A204.1 (cell line): ENCODE data around the gene OGFR.

ENCODE experiments used
- FAIRE-seq: peaks from 2 replicates; lab custom pipeline; 2012; peaks lifted over from hg19 to GRCh38; lab: Jason Lieb, UNC

Gene OGFR

GRCh38 chr20:62801284-62802010 lies 3.2 kb upstream of the OGFR start:
- no peak for FAIRE-seq

GRCh38 chr20:62802026-62802712 lies 2.5 kb upstream of the OGFR start:
- FAIRE-seq, result no peak

DNA sequence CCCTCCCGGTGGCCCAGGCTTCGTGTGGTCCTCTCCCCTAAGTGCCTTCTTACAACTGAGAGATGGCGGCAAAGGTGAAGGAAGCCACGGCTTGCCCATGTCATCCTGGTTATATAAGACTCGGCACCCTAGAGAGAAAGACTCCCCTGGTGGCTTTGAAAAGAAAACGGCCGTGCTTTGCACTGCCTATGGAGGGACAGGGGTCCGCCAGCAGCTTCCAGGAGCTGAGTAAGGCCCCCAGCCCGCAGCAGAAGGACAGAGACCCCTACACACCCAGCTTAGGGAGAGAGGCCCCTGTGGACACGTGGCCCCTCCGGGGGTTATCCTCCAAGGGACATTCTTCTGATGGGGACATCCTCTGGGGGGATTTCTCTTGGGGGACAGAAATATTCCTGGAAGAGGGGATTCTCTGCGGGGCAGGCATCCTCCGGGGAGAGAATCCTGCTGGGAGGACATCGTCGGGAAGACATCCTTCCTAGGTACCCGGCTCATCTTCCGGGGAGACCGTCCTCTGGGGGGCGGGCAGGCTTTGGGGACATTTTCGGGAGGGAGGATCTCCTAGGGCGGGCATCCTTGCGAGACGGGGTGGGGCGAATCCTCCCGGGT lies 511 bp upstream of the OGFR start:
- FAIRE-seq, result no peak

- FAIRE-seq, result no peak
Measured at GRCh38 chr20:62805155-62805710, 598 bp downstream of the OGFR start.

GRCh38 chr20:62805711-62806382 lies 1.2 kb downstream of the OGFR start:
- FAIRE-seq, result no peak

DNA sequence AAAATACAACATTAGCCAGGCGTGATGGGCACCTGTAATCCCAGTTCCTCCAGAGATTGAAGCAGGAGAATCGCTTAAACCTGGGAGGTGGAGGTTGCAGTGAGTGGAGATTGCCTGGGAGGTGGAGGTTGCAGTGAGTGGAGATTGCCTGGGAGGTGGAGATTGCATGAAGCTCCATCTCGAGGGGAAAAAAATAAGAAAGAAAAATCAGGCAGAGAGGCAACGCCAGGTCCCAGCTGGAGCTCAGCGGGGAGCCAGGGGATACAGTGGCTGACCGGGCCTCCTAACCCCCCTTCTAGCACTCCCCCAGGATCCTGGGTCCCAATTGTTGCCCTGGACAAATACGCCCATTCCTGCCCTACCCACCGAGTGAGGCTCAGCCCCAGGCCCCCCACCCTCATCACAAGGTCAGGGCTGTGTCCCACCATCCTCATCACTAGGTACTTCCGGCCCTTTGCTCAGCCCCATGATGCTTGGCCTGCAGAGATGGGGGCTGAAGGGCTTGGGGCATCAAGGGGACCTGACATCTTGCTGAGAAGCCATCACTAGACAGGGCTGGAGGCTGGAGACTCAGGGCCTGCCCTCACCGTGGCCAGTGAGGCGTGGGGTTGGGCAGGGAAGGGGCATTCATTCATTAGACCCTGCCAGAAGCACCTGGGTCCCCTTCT lies 1.9 kb downstream of the OGFR start:
- FAIRE-seq, result no peak

DNA sequence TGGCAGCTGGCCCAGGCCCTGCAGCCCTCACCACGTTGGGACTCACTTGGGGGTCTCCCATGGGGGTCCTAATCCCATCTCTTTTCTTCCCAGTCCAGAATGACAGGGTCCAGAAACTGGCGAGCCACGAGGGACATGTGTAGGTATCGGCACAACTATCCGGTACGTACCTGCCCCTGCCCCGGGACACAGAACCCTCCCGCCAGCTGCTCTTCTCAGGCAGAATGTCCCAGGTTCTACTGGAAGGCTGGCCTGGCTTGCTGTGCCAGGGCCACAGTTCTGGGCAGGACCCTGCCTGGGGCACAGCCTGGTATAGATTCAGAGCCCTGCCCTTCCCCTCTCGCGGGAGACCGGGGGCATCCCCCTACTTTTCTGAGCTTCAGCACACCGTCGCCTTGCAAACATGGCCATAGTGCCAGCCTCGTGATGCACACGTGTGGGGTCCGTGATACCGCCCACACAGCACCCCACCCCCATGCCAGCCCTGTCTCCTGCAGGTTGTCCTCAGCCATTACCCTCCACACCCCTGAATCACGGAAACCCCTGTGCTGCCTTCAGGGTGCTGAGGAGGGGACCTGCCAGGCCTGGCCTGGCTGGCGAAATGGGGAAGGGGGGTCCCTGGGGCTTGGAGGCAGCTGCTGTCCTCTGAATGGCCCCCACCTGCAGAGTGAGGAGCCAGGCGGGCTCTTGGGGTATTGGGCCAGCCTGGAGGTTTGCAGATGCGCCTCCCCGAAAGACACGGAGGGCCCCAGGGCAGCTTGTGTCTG lies 3.0 kb downstream of the OGFR start:
- no peak for FAIRE-seq

GRCh38 chr20:62808211-62808865 lies 3.7 kb downstream of the OGFR start:
- FAIRE-seq, result no peak

DNA sequence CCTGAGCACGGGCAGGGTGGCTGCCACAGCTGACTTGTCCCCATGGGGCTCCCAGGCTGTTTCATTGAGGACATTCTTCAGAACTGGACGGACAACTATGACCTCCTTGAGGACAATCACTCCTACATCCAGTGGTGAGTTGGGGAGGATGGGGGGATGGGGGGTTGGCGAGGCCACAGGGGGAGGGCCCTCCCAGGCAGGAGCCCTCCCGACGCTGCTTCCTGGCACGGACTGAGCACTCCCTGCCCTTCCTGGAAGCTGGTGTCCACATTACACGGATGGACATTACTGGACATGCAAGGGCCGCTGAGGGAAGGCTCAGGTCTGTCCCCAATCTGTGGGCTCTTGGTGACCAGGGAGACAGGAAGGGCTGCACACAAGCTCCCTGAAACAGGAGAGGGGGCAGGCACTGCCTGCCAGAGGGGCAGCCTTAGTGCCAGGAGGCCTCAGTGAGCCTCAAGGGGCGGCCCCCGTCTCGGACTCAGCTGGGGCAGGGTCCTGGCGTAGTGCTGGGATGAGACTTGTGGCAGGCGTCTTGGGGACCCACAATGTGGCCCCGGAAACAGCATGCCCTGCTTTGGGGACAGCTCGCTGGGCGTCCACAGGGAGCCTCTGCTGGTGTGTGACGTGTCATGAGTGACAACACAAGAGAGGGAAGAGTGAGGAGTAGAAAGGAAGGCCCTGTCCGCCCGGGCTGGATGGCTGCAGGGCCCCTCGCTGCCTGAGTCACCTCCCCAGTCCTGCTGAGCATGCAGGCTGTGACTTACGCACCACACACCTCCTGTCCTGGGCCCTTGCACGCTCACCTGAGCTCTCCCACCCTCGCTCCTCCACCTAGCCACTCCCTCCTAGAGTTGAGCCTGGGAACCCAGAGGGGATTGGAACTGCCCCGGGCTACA lies 5.1 kb downstream of the OGFR start:
- FAIRE-seq, result no peak

GRCh38 chr20:62811320-62811719 lies 6.7 kb downstream of the OGFR start:
- no peak for FAIRE-seq

DNA sequence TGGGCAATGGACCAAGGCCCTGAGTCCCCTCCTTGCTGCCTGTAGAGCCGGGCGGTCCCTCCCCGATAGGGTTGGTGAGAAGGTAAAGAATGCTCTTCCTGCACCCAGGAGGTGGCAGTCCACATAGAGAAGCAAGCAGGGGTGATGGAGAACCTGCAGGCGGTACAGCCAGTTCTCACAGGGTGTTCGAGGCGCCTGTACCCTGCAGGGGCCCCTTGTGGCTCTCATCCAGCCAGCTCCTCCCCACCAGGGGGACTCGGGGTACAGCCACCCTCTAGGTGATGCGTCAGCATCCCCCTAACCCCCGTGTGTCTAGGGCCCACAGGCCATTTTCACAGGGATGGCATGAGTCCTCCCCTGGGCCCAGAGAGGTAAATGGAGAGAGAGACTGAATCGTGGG lies 7.1 kb downstream of the OGFR start:
- FAIRE-seq, result no peak

GRCh38 chr20:62812181-62812906 lies 7.7 kb downstream of the OGFR start:
- FAIRE-seq, result no peak

DNA sequence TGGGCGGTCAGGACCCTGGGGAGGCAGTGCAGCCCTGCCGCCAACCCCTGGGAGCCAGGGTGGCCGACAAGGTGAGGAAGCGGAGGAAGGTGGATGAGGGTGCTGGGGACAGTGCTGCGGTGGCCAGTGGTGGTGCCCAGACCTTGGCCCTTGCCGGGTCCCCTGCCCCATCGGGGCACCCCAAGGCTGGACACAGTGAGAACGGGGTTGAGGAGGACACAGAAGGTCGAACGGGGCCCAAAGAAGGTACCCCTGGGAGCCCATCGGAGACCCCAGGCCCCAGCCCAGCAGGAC lies 8.2 kb downstream of the OGFR start:
- no peak for FAIRE-seq

GRCh38 chr20:62813588-62813987 lies 9.0 kb downstream of the OGFR start:
- FAIRE-seq, result no peak

GRCh38 chr20:62814060-62814708 lies 9.5 kb downstream of the OGFR start:
- no peak for FAIRE-seq

- FAIRE-seq, result no peak
Measured at GRCh38 chr20:62814709-62815065, 10.1 kb downstream of the OGFR start.

GRCh38 chr20:62815066-62815991 lies 10.7 kb downstream of the OGFR start:
- FAIRE-seq, result no peak
